ENCODE data around the gene RFTN1. TPM values are rescaled to one million over a fixed set of nuclear protein-coding genes. Genes with fewer than 3 reads are reported as not detected.

Gene RFTN1
- total and polyA plus RNA-seq, 5 donors from 2014 or later, result 87.1 to 111 (median 104) TPM

DNA sequence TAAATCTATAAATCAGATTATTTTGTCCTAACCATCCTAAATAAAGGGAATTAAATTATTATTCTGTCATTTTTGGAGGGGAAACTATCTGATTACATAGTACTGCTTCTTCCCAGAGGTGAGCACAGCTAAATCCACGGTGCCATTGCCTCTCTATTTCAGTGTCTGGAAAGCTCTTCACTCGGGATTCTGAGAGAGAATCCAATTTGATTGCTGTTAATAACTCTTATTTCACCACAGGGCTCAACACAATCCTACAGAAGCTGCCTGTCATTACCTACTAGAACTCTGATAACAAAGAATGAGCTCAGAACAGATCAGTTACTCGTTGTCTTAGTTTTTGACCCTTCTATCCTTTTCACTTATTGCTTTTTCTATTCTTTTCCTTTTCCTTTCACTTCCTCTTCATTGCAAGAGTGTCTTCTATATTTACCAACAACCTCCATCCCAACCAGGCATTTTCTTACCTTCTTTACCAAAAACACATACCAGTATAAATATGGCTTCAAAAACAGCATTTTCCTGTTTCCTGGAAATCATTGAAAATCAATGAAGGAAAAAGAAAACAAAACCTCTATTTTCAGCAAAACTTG lies 218.1 kb downstream of the RFTN1 start:
- Histone ChIP-seq H3K4me1 (ENCODE audit: control insufficient read depth, insufficient read depth, low read length, poor library complexity, severe bottlenecking) (peaks cover 75% of the 10 kb centered on the region), H3K36me3 (ENCODE audit: control insufficient read depth, insufficient read depth, low read length) (peaks cover 47% of the 10 kb centered on the region), H3K27ac (ENCODE audit: insufficient read depth, low read length, poor library complexity, severe bottlenecking) (peak overlapping the region; percentile 81), H3K9me3 (ENCODE audit: control insufficient read depth in 2 of 2, low read length in 2 of 2) (peaks cover 0 to 9% of the 10 kb centered on the region in 2 experiments), H3K4me3 (ENCODE audit: low read depth, low read length) (peak overlapping the region; percentile 62), H3K27me3 (ENCODE audit: control insufficient read depth, insufficient read depth, low read length) (no peaks in the 10 kb centered on the region)
- peaks cover 0 to 8% (median 1%) of the 10 kb centered on the region in 7 donors for H3K9me3 Mint-ChIP-seq
- H3K27me3 Mint-ChIP-seq, result no peaks in the 10 kb centered on the region
- H3K27ac Mint-ChIP-seq, result peak overlapping the region; percentile 46 to 96 (median 55)
- peaks cover 38 to 95% (median 70%) of the 10 kb centered on the region in 4 donors for H3K4me1 Mint-ChIP-seq
- peaks cover 56% of the 10 kb centered on the region for H3K36me3 Mint-ChIP-seq
- no peak for DNase-seq
- no peak for ATAC-seq (ENCODE audit: low read depth in 2 of 2)
- peak overlapping the region; percentile 24 to 76 (median 52) for H3K4me3 Mint-ChIP-seq

DNA sequence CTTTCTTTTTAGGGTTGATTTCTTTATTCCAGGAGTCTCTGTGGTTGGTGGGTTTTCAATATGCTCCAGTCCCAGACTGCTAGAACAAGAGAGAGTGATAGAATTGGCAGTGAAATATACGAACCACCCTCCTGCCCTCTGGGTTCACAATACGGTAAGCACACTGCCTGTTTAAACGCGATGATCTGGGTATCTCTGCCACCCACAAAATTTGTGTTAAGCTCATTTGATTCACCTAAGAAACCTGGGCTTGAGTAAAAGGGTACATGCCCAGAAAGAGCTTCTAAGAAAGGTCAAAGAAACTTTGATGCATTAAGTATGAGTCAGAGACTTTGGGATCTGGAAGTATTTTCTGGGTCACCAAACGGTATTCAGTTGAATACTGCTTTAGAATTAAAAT lies 218.7 kb downstream of the RFTN1 start:
- no peak for ATAC-seq (ENCODE audit: low read depth in 2 of 2)

DNA sequence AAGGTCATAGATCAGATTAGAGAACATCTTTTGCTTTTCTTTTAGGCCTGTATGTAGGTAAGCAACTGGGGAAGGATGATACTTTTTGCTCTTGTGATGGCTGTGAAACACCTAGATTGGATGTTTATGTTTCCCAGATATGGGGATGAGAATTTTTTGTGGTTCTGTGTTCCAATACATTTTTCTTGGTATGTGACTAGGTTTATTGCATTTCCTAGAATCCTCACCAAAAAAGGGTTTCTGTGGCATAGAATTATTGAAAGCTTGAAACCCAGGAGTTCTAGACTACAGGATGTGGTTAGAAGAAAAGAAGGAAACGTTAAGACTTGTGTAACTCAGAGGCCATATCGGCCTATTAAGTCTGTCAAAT lies 222.7 kb downstream of the RFTN1 start:
- peaks cover 87% of the 10 kb centered on the region for H3K4me1 ChIP-seq (ENCODE audit: control insufficient read depth, insufficient read depth, low read length, poor library complexity, severe bottlenecking)
- peak overlapping the region; percentile 76 for H3K27ac ChIP-seq (ENCODE audit: insufficient read depth, low read length, poor library complexity, severe bottlenecking)
- peaks cover 27% of the 10 kb centered on the region for H3K36me3 Mint-ChIP-seq

More for the DNA sequence above, 218.7 kb downstream of the RFTN1 start:
- DNase-seq, result no peak
- Mint-ChIP-seq H3K4me1 (peaks cover 42 to 95% (median 70%) of the 10 kb centered on the region in 4 donors), H3K36me3 (peaks cover 52% of the 10 kb centered on the region), H3K9me3 (peaks cover 0 to 8% (median 1%) of the 10 kb centered on the region in 7 donors), H3K27me3 (no peaks in the 10 kb centered on the region), H3K27ac (peak overlapping the region; percentile 82 to 96 (median 94)), H3K4me3 (peak overlapping the region; percentile 24 to 64 (median 55))
- peaks cover 47% of the 10 kb centered on the region for H3K36me3 ChIP-seq (ENCODE audit: control insufficient read depth, insufficient read depth, low read length)
- no peaks in the 10 kb centered on the region for H3K27me3 ChIP-seq (ENCODE audit: control insufficient read depth, insufficient read depth, low read length)
- peaks cover 0 to 9% of the 10 kb centered on the region in 2 experiments for H3K9me3 ChIP-seq (ENCODE audit: control insufficient read depth in 2 of 2, low read length in 2 of 2)
- H3K27ac ChIP-seq (ENCODE audit: insufficient read depth, low read length, poor library complexity, severe bottlenecking), result peak overlapping the region; percentile 81
- peaks cover 75% of the 10 kb centered on the region for H3K4me1 ChIP-seq (ENCODE audit: control insufficient read depth, insufficient read depth, low read length, poor library complexity, severe bottlenecking)
- H3K4me3 ChIP-seq (ENCODE audit: low read depth, low read length), result peak overlapping the region; percentile 62

DNA sequence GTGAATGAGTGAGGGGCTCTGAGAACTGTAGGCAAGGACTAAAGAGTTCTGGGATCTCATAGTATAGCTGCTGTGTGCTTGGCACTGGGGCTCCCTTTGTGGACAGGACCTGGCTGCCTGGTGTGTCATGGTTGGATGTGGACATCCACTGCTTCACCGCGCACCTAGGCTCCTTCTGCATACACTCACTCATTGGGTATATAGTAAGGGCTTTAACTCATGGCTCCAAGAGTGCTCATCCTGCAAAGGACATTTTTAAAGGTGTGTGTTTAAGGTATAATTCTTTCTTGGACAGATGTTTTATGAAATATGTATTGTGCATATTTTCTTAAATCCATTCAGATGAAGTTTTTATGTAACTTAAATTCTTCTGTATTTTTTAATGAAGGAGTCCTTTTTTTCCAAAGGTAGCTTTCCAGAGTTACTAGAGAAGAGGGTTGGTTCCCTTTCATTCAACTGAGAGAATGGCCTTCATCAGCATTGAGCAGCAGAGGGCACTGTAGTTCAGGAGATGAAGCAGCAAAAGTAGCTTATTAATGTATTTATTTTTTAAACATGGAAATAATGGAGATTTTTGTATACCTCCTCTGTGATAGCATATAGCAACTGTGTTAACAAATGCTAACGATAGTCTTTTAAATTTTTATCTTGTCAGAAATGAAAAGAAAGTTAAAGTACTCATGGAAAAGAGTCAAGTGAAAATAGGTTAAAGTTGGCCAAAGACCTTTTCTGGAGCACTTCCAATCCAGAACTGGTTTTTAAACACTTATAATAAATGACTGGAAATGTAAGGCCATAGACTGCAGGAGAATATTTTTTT lies 223.3 kb downstream of the RFTN1 start:
- no peaks in the 10 kb centered on the region for H3K27me3 Mint-ChIP-seq
- DNase-seq (peak; percentile 43 to 74 (median 69)), ATAC-seq (ENCODE audit: low read depth in 2 of 2) (peak in 1 of 2 donors; percentile 7)
- peaks cover 40 to 80% (median 52%) of the 10 kb centered on the region in 4 donors for H3K4me1 Mint-ChIP-seq
- H3K4me1 ChIP-seq (ENCODE audit: control insufficient read depth, insufficient read depth, low read length, poor library complexity, severe bottlenecking), result peaks cover 87% of the 10 kb centered on the region
- no peaks in the 10 kb centered on the region for H3K27me3 ChIP-seq (ENCODE audit: control insufficient read depth, insufficient read depth, low read length)
- H3K4me3 Mint-ChIP-seq, result peak overlapping the region; percentile 94 to 99 (median 96)
- H3K36me3 ChIP-seq (ENCODE audit: control insufficient read depth, insufficient read depth, low read length), result peaks cover 9% of the 10 kb centered on the region
- H3K27ac Mint-ChIP-seq, result peak overlapping the region; percentile 94 to 98 (median 96)
- peaks cover 21% of the 10 kb centered on the region for H3K36me3 Mint-ChIP-seq
- H3K4me3 ChIP-seq (ENCODE audit: low read depth, low read length), result peak overlapping the region; percentile 100
- peaks cover 0 to 8% (median 1%) of the 10 kb centered on the region in 7 donors for H3K9me3 Mint-ChIP-seq
- peaks cover 0 to 9% of the 10 kb centered on the region in 2 experiments for H3K9me3 ChIP-seq (ENCODE audit: control insufficient read depth in 2 of 2, low read length in 2 of 2)
- peak overlapping the region; percentile 86 for H3K27ac ChIP-seq (ENCODE audit: insufficient read depth, low read length, poor library complexity, severe bottlenecking)

More for the DNA sequence above, 222.7 kb downstream of the RFTN1 start:
- H3K9me3 ChIP-seq (ENCODE audit: control insufficient read depth in 2 of 2, low read length in 2 of 2), result peaks cover 0 to 9% of the 10 kb centered on the region in 2 experiments
- H3K36me3 ChIP-seq (ENCODE audit: control insufficient read depth, insufficient read depth, low read length), result peaks cover 14% of the 10 kb centered on the region
- H3K27ac Mint-ChIP-seq, result peak overlapping the region; percentile 54 to 98 (median 91)
- H3K4me3 ChIP-seq (ENCODE audit: low read depth, low read length), result peak overlapping the region; percentile 100
- H3K4me3 Mint-ChIP-seq, result peak overlapping the region; percentile 94 to 99 (median 96)
- DNase-seq (peak in 2 of 3 donors; percentile 60 to 86), ATAC-seq (ENCODE audit: low read depth in 2 of 2) (peak; percentile 24 to 36)
- H3K4me1 Mint-ChIP-seq, result peaks cover 40 to 80% (median 54%) of the 10 kb centered on the region in 4 donors
- H3K27me3 Mint-ChIP-seq, result no peaks in the 10 kb centered on the region
- peaks cover 0 to 8% (median 1%) of the 10 kb centered on the region in 7 donors for H3K9me3 Mint-ChIP-seq
- no peaks in the 10 kb centered on the region for H3K27me3 ChIP-seq (ENCODE audit: control insufficient read depth, insufficient read depth, low read length)

DNA sequence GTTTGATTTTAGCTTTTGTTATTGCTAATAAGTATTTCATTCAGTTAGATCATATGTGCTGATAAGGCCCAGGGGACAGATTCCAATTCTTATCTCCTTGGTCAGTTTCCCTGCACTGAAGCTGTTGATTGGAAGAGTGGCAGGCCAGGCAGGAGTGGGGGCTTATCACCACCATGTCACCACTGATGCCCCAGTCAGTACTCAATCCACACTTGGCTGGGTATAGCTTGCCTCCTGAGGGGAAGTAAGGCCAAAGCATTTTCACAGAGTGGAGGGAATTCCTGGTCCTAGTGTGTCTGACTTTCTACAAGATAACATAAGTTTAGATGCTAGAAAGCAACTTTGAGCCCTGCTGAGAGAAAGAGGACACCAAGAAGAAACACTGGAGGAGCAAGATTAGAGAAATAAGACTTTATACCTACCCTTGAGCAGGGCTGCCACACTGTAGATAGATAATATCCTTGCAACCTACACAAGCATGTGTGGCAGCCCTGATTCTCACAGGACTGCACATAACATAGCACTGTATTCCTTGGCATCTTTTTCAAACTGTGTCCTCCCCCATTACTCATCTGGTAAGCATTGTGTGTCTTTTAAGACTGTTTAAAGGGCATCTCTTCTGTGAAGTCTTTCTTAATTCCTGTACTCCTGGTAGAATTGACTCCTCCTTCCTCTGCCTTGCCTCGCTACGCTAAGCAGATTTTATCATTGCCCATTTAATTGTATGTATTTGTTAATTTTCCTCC lies 224.2 kb downstream of the RFTN1 start:
- H3K4me1 Mint-ChIP-seq, result peaks cover 41 to 81% (median 54%) of the 10 kb centered on the region in 4 donors
- Histone ChIP-seq H3K27ac (ENCODE audit: insufficient read depth, low read length, poor library complexity, severe bottlenecking) (peak overlapping the region; percentile 86), H3K27me3 (ENCODE audit: control insufficient read depth, insufficient read depth, low read length) (no peaks in the 10 kb centered on the region), H3K4me1 (ENCODE audit: control insufficient read depth, insufficient read depth, low read length, poor library complexity, severe bottlenecking) (peaks cover 85% of the 10 kb centered on the region), H3K4me3 (ENCODE audit: low read depth, low read length) (peak overlapping the region; percentile 100), H3K36me3 (ENCODE audit: control insufficient read depth, insufficient read depth, low read length) (peaks cover 4% of the 10 kb centered on the region), H3K9me3 (ENCODE audit: control insufficient read depth in 2 of 2, low read length in 2 of 2) (peaks cover 0 to 9% of the 10 kb centered on the region in 2 experiments)
- no peaks in the 10 kb centered on the region for H3K27me3 Mint-ChIP-seq
- H3K27ac Mint-ChIP-seq, result peak overlapping the region; percentile 94 to 98 (median 96)
- H3K9me3 Mint-ChIP-seq, result peaks cover 0 to 8% (median 0%) of the 10 kb centered on the region in 7 donors
- peak overlapping the region; percentile 94 to 99 (median 96) for H3K4me3 Mint-ChIP-seq
- peaks cover 17% of the 10 kb centered on the region for H3K36me3 Mint-ChIP-seq
- ATAC-seq (ENCODE audit: low read depth in 2 of 2) (no peak), DNase-seq (no peak)

DNA sequence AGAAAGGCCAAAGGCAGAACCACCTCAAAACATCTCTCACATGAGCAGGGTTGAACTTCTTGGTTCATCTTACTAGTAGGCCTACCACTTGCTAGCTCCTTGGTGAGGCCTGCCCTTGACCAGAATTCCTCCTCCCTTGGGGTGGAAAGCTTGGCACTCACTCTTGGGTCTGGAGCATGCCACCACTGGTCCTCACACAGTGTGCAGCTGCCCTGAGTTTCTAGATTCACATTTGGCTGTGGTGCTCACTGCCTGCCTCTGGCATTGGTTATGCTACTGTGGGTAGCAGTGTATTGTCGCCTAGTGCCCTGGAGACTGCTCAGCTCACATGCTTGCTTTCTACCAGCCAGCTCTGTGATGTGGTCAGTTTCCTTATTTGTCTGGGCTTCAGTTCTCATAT lies 224.8 kb downstream of the RFTN1 start:
- H3K36me3 Mint-ChIP-seq, result peaks cover 14% of the 10 kb centered on the region
- H3K27ac Mint-ChIP-seq, result peak overlapping the region; percentile 94 to 98 (median 96)
- DNase-seq, result peak in 1 of 3 donors; percentile 39
- Histone ChIP-seq H3K4me1 (ENCODE audit: control insufficient read depth, insufficient read depth, low read length, poor library complexity, severe bottlenecking) (peaks cover 84% of the 10 kb centered on the region), H3K36me3 (ENCODE audit: control insufficient read depth, insufficient read depth, low read length) (peaks cover 4% of the 10 kb centered on the region), H3K27ac (ENCODE audit: insufficient read depth, low read length, poor library complexity, severe bottlenecking) (peak overlapping the region; percentile 86), H3K27me3 (ENCODE audit: control insufficient read depth, insufficient read depth, low read length) (no peaks in the 10 kb centered on the region), H3K9me3 (ENCODE audit: control insufficient read depth in 2 of 2, low read length in 2 of 2) (peaks cover 0 to 5% of the 10 kb centered on the region in 2 experiments), H3K4me3 (ENCODE audit: low read depth, low read length) (peak overlapping the region; percentile 100)
- peak overlapping the region; percentile 94 to 99 (median 96) for H3K4me3 Mint-ChIP-seq
- ATAC-seq (ENCODE audit: low read depth in 2 of 2), result no peak
- no peaks in the 10 kb centered on the region for H3K27me3 Mint-ChIP-seq
- H3K9me3 Mint-ChIP-seq, result peaks cover 0 to 4% (median 0%) of the 10 kb centered on the region in 7 donors
- H3K4me1 Mint-ChIP-seq, result peaks cover 41 to 79% (median 56%) of the 10 kb centered on the region in 4 donors
